GM19043 (cell line): ENCODE data around the gene KARS1.

Experiments
- ATAC-seq: cut with Tn5 transposase; IDR thresholded peaks from one replicate; pipeline ENCODE4 v1.9.1; 2021; ENCODE audit warnings: low read depth; ENCODE audit not compliant: unreplicated experiment

KARS1 gene

GRCh38 chr16:75588716-75589115 is 58.7 kb downstream of the KARS1 start:
- no peak for ATAC-seq

- ATAC-seq = peak; percentile 71
Observed at GRCh38 chr16:75584108-75584507, 63.4 kb downstream of the KARS1 start.

- no peak for ATAC-seq
Observed at GRCh38 chr16:75579281-75579834, 68.1 kb downstream of the KARS1 start.

- ATAC-seq = no peak
Observed at GRCh38 chr16:75578725-75579124, 68.7 kb downstream of the KARS1 start.

- ATAC-seq = no peak
Observed at GRCh38 chr16:75578212-75578611, 69.3 kb downstream of the KARS1 start.
